ENCODE measurements around the gene UBASH3A. TPM values are rescaled to one million over a fixed set of nuclear protein-coding genes. Genes with fewer than 3 reads are reported as not detected.

Gene UBASH3A
- total RNA-seq, 2 donors from 2014 or later: 0.93 to 1.5 TPM

DNA sequence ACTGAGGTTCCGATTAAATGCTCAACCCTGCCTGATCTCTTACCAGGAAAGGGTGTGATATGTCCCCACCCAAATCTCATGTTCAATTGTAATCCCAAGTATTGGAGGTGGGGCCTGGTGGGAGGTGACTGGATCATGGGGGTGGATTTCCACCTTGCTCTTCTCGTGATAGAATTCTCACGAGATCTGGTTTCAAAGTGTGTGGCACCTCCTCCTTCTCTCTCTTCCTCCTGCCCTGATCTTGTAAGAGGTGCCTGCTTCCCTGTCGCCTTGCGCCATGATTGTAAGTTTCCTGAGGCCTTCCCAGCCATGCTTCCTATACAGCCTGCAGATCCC, 57.5 kb downstream of the UBASH3A start:
- Histone ChIP-seq H3K9ac (ENCODE audit: low read depth in 2 of 2, low read length in 2 of 2) (peak overlapping the region in 1 of 2 donors; percentile 76), H3K27me3 (no peaks in the 10 kb centered on the region), H3K27ac (peak overlapping the region; percentile 90), H3K4me1 (peaks cover 39% of the 10 kb centered on the region), H3K36me3 (no peaks in the 10 kb centered on the region), H3K9me3 (no peaks in the 10 kb centered on the region), H3K4me3 (no peak overlapping the region)
- DNase-seq: peak; percentile 63
- TF ChIP-seq, protein P1, sequence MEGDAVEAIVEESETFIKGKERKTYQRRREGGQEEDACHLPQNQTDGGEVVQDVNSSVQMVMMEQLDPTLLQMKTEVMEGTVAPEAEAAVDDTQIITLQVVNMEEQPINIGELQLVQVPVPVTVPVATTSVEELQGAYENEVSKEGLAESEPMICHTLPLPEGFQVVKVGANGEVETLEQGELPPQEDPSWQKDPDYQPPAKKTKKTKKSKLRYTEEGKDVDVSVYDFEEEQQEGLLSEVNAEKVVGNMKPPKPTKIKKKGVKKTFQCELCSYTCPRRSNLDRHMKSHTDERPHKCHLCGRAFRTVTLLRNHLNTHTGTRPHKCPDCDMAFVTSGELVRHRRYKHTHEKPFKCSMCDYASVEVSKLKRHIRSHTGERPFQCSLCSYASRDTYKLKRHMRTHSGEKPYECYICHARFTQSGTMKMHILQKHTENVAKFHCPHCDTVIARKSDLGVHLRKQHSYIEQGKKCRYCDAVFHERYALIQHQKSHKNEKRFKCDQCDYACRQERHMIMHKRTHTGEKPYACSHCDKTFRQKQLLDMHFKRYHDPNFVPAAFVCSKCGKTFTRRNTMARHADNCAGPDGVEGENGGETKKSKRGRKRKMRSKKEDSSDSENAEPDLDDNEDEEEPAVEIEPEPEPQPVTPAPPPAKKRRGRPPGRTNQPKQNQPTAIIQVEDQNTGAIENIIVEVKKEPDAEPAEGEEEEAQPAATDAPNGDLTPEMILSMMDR (IDR thresholded peaks at IDR 0.05): no peak
- intact Hi-C loops (cut with DNase I): no loop called here

GRCh38 chr21:42461881-42462877, 58.5 kb downstream of the UBASH3A start:
- peak; percentile 85 for DNase-seq
- intact Hi-C loops (cut with DNase I): no loop called here
- Histone ChIP-seq H3K9ac (ENCODE audit: low read depth in 2 of 2, low read length in 2 of 2) (peak overlapping the region; percentile 65 to 76), H3K27ac (peak overlapping the region; percentile 90), H3K4me3 (no peak overlapping the region), H3K27me3 (no peaks in the 10 kb centered on the region), H3K9me3 (no peaks in the 10 kb centered on the region), H3K4me1 (peaks cover 39% of the 10 kb centered on the region), H3K36me3 (no peaks in the 10 kb centered on the region)
- TF ChIP-seq, protein P1 (IDR thresholded peaks at IDR 0.05): no peak

GRCh38 chr21:42463861-42464515, 60.3 kb downstream of the UBASH3A start:
- Histone ChIP-seq H3K9me3 (no peaks in the 10 kb centered on the region), H3K27ac (peak overlapping the region; percentile 90), H3K9ac (ENCODE audit: low read depth in 2 of 2, low read length in 2 of 2) (peak overlapping the region in 1 of 2 donors; percentile 51), H3K36me3 (no peaks in the 10 kb centered on the region), H3K4me1 (peaks cover 44% of the 10 kb centered on the region), H3K4me3 (no peak overlapping the region), H3K27me3 (no peaks in the 10 kb centered on the region)
- peak; percentile 76 for DNase-seq
- intact Hi-C loops (cut with DNase I): no loop called here
- TF ChIP-seq, protein P1 (IDR thresholded peaks at IDR 0.05): no peak

GRCh38 chr21:42465008-42465802, 61.5 kb downstream of the UBASH3A start:
- H3K27me3 ChIP-seq: no peaks in the 10 kb centered on the region
- no peak overlapping the region for H3K4me3 ChIP-seq
- peak; percentile 64 for DNase-seq
- no peaks in the 10 kb centered on the region for H3K9me3 ChIP-seq
- intact Hi-C loops (cut with DNase I): loop anchor here (5.0 kb wide), 1 partner anchor 67 kb away; no protein-coding TSS in a partner anchor
- H3K4me1 ChIP-seq: peaks cover 42% of the 10 kb centered on the region
- H3K27ac ChIP-seq: peak overlapping the region; percentile 90
- H3K9ac ChIP-seq (ENCODE audit: low read depth in 2 of 2, low read length in 2 of 2): peak overlapping the region; percentile 38 to 47
- H3K36me3 ChIP-seq: no peaks in the 10 kb centered on the region
- TF ChIP-seq, protein P1 (IDR thresholded peaks at IDR 0.05): no peak

- peak overlapping the region; percentile 38 to 47 for H3K9ac ChIP-seq (ENCODE audit: low read depth in 2 of 2, low read length in 2 of 2)
- TF ChIP-seq, protein P1 (IDR thresholded peaks at IDR 0.05): no peak
- no peaks in the 10 kb centered on the region for H3K36me3 ChIP-seq
- DNase-seq: no peak
- no peaks in the 10 kb centered on the region for H3K27me3 ChIP-seq
- no peaks in the 10 kb centered on the region for H3K9me3 ChIP-seq
- intact Hi-C loops (cut with DNase I): loop anchor here (5.0 kb wide), 1 partner anchor 67 kb away; no protein-coding TSS in a partner anchor
- peak overlapping the region; percentile 90 for H3K27ac ChIP-seq
- no peak overlapping the region for H3K4me3 ChIP-seq
- peaks cover 37% of the 10 kb centered on the region for H3K4me1 ChIP-seq
Observed at GRCh38 chr21:42465803-42466127, 62.1 kb downstream of the UBASH3A start.
